Glutamatergic neuron (in vitro differentiated cells): Measurements from ENCODE around the gene ARL5B. TPM values are rescaled to one million over a fixed set of nuclear protein-coding genes. Genes with fewer than 3 reads are reported as not detected.

Experiments used
- DNase-seq: peaks from one replicate; pipeline ENCODE4 v3.0.0; 2022
- H3K27ac Mint-ChIP-seq: one replicate; pipeline ENCODE4 v1.8.0; 2020; ENCODE audit warnings: mild to moderate bottlenecking, mixed read lengths, inconsistent platforms; ENCODE audit not compliant: unreplicated experiment
- H3K27me3 Mint-ChIP-seq: one replicate; pipeline ENCODE4 v1.8.0; 2020; ENCODE audit warnings: mild to moderate bottlenecking, moderate library complexity, mixed read lengths, inconsistent platforms; ENCODE audit not compliant: unreplicated experiment
- H3K36me3 Mint-ChIP-seq: one replicate; pipeline ENCODE4 v1.8.0; 2020; ENCODE audit warnings: mild to moderate bottlenecking, mixed read lengths, inconsistent platforms; ENCODE audit not compliant: unreplicated experiment
- H3K4me1 Mint-ChIP-seq: one replicate; pipeline ENCODE4 v1.8.0; 2020; ENCODE audit warnings: mild to moderate bottlenecking, low read depth, mixed read lengths, inconsistent platforms; ENCODE audit not compliant: unreplicated experiment
- H3K4me3 Mint-ChIP-seq: one replicate; pipeline ENCODE4 v1.8.0; 2020; ENCODE audit warnings: mild to moderate bottlenecking, mixed read lengths, inconsistent platforms; ENCODE audit not compliant: unreplicated experiment
- H3K9me3 Mint-ChIP-seq: one replicate; pipeline ENCODE4 v1.8.0; 2020; ENCODE audit warnings: mild to moderate bottlenecking, moderate library complexity, mixed read lengths, inconsistent platforms; ENCODE audit not compliant: unreplicated experiment
- CTCF ChIP-seq: fragments of 200-600 bp; sonication (generic); IDR thresholded peaks from one replicate; pipeline ENCODE4 v1.5.0; 2021; ENCODE audit not compliant: partially characterized antibody, unreplicated experiment
- total RNA-seq: library from RNA; stranded (reverse); fragmentation: NEBNext Ultra II Directional; extraction: Animal tissue kit (Norgen Biotek cat#: 25700); gene quantifications from one replicate; pipeline ENCODE4 v1.2.1, GENCODE V29; 2021; ENCODE audit not compliant: unreplicated experiment

ARL5B gene
- total RNA-seq, 1 donor from 2014 or later = 41.4 TPM

GRCh38 chr10:18665815-18666558, 6.8 kb downstream of the ARL5B start:
- Mint-ChIP-seq H3K9me3 (no peaks in the 10 kb centered on the region), H3K27ac (no peak overlapping the region), H3K4me3 (no peak overlapping the region), H3K27me3 (peaks cover 2% of the 10 kb centered on the region), H3K36me3 (no peaks in the 10 kb centered on the region), H3K4me1 (peaks cover 16% of the 10 kb centered on the region)
- no peak for TF ChIP-seq CTCF
- DNase-seq = no peak

- Mint-ChIP-seq H3K36me3 (no peaks in the 10 kb centered on the region), H3K4me1 (peaks cover 8% of the 10 kb centered on the region), H3K4me3 (no peak overlapping the region), H3K27ac (no peak overlapping the region), H3K27me3 (peaks cover 2% of the 10 kb centered on the region), H3K9me3 (no peaks in the 10 kb centered on the region)
- DNase-seq = no peak
- TF ChIP-seq CTCF = no peak
Observed at GRCh38 chr10:18666810-18667209, 7.6 kb downstream of the ARL5B start.

GRCh38 chr10:18668026-18668425, 8.8 kb downstream of the ARL5B start:
- Mint-ChIP-seq H3K4me1 (peaks cover 5% of the 10 kb centered on the region), H3K36me3 (no peaks in the 10 kb centered on the region), H3K27me3 (peaks cover 2% of the 10 kb centered on the region), H3K4me3 (no peak overlapping the region), H3K27ac (no peak overlapping the region), H3K9me3 (no peaks in the 10 kb centered on the region)
- no peak for TF ChIP-seq CTCF
- no peak for DNase-seq

- Mint-ChIP-seq H3K4me1 (no peaks in the 10 kb centered on the region), H3K27ac (no peak overlapping the region), H3K27me3 (no peaks in the 10 kb centered on the region), H3K4me3 (no peak overlapping the region), H3K9me3 (no peaks in the 10 kb centered on the region), H3K36me3 (no peaks in the 10 kb centered on the region)
- no peak for TF ChIP-seq CTCF
- no peak for DNase-seq
Observed at GRCh38 chr10:18675086-18675801, 16.0 kb downstream of the ARL5B start.

GRCh38 chr10:18680754-18681153, 21.5 kb downstream of the ARL5B start:
- Mint-ChIP-seq H3K36me3 (no peaks in the 10 kb centered on the region), H3K4me1 (no peaks in the 10 kb centered on the region), H3K9me3 (peaks cover 2% of the 10 kb centered on the region), H3K27me3 (no peaks in the 10 kb centered on the region), H3K27ac (no peak overlapping the region), H3K4me3 (no peak overlapping the region)
- DNase-seq = no peak
- TF ChIP-seq CTCF = no peak
